Activated effector memory CD4-positive, alpha-beta T cell treated with anti-CD3 and anti-CD28 coated beads, Interleukin-2, amount 50 U/mL, for 16 hours (primary cell): ENCODE data around the gene PPM1E.
"Not testable (repeated sequence)": the region's sequence is repeated elsewhere in the genome, so short reads cannot be mapped to it uniquely, and the experiment has no call there.

Experiments used
- DNase-seq: peaks from one replicate; pipeline ENCODE4 v3.0.0-alpha.2; 2020

PPM1E gene

DNA sequence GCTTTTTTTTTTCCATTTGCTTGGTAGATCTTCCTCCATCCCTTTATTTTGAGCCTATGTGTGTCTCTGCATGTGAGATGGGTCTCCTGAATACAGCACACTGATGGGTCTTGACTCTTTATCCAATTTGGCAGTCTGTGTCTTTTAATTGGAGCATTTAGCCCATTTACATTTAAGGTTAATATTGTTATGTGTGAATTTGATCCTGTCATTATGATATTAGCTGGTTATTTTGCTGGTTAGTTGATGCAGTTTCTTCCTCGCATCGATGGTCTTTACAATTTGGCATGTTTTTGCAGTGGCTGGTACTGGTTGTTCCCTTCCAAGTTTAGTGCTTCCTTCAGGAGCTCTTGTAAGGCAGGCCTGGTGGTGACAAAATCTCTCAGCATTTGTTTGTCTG lies 94.5 kb downstream of the PPM1E start:
- DNase-seq = not testable (repeated sequence)

DNA sequence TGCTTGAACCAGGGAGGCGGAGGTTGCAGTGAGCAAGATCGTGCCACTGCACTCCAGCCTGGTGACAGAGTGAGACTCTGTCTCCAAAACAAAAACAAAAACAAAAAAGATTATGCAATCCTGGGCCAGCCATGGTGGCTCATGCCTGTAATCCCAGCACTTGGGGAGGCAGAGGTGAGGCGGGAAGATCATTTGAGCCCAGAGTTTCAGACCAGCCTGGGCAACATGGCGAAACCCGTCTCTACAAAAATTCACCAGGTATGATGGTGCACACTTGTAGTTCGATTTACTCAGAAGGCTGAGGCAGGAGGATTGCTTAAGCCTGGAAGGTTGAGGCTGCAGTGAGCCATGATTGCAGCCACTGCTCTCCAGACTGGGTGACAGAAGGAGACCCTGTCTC lies 109.6 kb downstream of the PPM1E start:
- no peak for DNase-seq

DNA sequence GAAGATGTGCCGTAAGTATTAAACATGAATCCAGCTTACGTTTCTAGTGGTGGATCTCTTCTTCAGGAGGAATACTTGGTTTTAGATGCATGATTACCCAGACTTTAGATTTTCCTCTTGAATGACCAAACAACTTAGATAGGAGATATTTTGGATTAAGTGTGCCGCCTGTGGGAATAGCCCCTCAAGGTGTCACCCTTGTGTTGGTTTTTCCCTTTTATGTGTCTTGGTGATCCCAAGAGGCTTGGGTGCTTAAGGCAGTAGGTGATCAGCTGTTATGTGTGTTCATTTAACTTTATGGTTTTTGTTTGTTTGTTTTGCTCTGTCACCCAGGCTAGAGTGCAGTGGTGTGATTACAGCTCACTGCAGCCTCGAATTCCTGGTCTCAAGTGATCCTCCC lies 115.1 kb downstream of the PPM1E start:
- DNase-seq = no peak

DNA sequence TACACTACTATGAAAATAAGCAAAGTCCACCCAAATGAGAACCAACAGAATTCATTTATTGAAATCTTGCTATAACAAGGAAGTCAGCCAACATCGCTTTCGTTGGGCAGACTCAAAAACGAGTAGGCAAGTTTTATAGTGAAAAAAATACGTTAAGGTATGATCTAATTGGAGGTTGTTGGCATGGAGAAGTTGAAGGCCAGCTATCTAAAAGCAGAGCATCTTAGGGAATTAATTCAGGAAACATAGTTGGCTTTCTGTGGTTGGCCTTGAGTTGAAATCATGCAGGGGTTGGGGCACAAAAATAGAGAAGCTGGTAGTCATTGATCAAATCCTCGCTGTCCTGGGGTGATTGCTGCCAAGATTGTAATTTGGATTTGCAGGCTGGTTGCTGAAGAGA lies 118.3 kb downstream of the PPM1E start:
- DNase-seq = no peak

DNA sequence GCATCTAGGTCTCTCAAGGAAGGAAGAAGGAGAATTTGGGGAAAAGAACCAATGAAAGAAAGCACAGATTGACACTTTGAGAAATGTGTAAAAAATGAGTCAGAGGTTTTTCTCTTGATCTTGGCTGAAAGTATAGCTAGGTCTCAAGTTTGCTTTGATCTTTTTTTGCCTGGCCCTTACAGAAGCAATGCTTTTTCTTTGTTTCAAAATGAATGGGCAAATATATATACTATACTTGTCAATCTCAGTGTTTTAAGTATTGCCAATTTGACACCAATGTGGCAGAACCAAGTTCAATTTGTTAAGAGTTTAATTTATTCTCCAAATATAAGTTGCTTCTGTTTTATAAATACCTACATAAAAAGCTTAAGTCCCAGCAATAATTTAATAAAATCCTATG lies 119.6 kb downstream of the PPM1E start:
- DNase-seq = no peak

DNA sequence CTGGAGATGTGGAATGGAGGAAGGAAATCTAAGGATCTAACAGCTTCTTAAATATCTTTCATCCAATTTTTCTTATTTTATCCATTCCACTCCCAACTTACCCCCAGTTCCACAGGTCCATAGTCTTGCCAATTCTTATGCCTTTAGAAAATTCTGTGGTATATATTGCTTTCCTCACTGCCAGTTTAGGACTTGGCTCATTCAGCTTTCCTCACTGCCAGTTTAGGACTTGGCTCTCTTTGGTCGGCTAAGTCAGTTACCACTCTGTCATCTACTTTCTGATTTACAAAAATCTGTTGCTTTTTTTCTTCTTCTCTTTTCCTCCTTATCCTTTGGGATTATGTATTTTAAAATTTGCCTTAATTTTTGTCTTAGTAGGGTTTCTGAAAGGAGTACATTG lies 128.5 kb downstream of the PPM1E start:
- no peak for DNase-seq

DNA sequence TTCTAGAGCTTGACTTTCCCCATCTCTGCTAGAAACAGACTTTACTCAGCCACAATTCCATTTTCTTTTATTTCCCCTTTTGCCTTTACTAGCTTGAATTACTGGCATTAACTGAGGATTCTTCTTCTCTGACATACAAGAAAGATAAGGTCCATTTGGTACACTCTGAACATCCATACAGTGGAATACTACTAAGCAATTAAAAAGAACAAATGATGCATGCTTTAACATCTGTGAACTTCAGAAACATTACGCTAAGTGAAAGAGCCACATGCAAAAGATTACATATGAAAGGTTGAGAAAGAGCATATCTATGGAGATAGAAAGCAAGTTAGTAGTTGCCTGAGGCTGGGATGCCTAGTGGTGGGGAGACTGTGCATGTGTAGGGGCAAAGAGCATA lies 130.9 kb downstream of the PPM1E start:
- no peak for DNase-seq

DNA sequence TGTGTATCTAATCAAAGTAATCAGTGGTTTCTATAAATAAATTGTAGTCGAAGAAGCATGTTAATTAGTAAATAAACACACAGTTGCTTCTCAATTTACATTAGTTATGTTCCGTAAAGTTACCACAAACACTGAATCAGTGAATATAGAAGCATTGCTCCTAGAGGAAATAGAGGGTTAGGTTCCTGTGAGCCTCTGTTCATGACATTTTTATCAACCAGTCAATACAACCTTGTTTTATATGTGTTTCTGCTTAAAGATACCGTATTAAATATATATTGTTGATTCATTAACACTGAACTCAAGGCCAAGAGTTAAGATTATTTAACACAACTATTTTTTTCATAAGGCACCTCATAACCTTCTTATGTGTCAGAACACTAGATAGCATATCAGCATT lies 134.3 kb downstream of the PPM1E start:
- no peak for DNase-seq

DNA sequence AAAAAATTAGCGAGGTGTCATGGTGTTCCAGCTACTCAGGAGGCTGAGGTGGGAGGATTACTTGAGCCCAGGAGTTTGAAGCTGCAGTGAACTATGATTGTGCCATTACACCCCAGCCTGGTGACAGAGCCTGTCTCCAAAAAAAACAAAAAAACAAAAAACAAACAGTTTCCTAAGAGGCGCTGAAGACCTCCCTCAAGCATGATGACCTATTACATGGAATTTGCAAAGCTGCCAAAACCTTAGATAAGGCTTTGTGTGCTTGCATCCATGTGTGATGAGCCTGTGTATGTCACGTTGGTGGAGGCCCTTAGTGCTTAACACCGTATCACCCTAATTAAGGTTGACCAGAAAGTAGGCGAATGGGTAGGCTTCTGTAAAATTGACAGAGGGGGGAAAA lies 143.5 kb downstream of the PPM1E start:
- no peak for DNase-seq

DNA sequence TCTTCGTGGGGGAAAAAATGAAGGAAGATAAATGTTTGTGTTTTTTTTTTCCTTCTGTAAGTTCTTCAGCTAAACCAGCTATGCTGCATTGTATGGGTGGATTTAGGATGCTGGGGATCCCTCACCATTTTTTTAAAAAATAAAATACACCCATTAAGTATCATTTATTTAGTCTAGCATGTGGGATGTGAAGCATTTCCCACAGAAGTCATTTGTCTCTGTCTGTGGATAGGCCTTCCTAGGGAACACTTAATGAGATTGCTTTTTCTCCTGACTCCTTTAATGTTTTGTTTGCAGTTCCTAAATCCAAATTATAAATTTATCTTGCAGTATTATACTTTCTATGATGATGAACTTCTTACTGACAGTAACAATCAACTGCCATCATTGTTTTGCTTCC lies 146.7 kb downstream of the PPM1E start:
- no peak for DNase-seq

DNA sequence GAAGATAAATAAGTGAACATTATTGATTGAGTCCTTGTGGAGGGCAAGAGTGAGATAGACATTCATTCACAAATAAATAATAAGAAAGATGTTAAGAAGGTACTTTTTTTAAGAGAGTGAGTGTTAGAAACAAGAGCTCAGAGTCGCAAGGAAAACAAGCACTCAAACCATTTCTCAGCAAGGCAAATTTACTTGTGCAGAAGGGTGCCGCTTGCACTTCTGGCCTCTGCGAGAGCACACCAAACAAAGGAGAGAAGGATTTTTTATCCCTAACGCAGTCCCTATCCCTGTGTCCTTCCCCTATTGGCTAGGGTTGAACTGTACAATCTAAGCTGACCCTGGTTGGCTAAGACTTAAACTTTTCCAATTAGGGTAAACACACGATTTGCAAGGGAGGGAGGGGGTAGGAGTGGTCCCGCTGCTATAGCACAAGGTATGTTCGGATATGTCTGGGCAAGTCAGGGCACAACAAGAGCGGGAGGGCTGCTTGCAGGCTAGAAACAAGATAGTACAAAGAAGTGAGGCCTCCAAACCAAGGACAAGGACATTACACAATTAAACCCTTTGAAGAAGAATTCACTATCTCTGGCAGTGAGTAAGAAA lies 156.2 kb downstream of the PPM1E start:
- no peak for DNase-seq

DNA sequence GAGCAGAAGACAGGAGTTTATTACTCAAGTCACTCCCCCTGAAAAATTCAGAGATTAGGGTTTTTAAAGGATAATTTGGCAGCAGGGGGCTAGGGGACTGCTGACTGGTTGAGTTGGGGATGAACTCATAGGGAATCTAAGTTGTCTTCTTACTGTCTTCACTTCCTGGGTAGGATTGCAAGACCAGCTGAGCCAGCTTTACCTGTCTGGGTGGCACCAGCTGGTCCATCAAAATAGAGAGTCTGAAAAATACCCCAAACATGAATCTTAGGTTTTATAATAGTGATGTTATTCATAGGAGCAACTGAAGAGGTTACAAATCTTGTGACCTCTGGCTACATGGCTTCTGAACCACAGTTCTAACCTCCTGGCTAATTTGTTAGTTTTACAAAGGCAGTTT lies 157.9 kb downstream of the PPM1E start:
- DNase-seq = no peak

DNA sequence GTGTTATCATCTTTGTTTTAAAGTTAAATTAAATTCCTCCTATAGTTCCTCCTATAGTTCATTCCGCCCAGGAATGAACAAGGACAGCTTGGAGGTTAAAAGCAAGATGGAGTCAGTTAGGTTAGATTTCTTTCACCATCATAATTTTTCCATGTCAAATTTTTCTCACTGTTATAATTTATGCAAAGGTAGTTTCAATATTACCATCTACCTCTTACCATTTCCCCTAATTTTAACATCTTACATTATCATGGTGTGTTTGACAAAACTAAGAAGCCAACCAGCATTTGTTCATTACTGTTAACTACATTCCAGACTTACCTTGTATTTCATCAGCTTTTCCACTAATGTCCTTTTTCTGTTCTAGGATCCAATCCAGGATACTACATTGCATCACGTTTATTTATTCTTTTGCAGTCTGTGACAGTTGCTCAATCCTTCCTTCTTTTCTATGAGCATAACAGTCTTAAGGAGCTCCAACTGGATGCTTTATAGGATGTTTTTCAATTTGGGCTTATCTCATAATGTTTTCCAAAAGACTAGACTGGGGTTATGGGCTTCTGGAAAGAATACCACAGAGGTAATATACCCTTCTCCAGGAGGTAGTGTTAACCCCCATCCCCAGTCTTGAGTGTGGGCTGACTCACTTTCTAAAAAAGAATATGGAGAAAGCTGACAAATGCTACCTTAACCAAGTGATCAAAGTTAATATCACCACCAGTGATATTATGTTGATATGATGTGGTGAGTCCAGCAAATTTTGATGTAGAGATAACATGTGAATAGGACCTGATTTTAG lies 158.5 kb downstream of the PPM1E start:
- DNase-seq = no peak

DNA sequence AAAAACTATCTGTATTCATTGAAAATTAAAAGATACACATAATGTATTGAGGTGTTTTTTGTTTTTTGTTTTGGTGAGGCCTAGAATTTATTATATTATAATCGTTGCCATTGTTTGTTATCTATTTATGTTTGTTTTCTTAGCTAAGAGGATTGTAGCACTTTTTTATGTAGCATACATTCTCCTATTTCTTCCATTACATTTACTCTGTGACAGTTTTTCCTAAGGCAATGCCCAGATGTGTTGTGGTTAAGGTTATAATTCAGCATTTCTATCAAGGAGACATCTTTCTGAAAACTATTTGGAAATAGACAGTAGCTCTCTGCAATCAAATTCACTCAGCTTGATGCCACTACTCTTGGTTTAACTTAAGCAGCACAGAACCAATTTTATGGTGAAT lies 161.6 kb downstream of the PPM1E start:
- no peak for DNase-seq

DNA sequence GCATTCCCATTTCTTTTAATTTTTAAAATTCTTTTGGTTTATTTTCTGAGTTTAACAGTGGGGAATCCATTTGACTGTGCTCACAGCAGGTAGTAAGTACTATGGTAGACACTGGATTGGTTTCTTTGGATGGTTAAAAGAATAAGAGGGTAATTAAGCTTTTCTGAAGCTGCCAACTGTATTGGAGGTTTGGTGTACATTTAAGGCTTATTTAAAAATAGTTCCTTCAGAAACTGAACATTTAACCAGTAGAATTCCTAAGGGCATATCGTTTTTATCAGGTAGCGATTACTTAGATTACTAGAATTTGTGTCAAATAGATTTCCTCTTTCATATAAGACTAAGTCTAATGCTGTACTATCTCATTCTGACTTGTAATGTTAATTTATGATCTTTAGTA lies 162.4 kb downstream of the PPM1E start:
- DNase-seq = no peak

DNA sequence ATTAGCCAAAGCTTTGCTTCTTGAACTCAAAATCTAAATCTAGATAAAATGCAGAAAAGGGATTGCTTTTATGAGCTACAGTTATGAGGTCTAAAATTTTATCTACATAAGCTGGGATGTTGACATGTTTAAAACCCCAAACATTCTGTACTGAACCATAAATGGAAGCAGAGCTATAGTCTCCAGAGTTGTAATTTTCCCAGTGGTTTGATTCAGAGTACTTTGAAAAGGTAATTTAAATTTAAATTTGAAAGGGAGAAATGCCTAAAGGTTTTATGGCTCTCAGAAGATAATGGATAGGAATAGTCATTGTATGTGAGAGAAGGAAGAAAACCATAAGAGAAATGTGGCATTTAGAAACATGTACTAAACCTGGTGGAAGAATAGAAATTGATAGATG lies 163.2 kb downstream of the PPM1E start:
- no peak for DNase-seq

DNA sequence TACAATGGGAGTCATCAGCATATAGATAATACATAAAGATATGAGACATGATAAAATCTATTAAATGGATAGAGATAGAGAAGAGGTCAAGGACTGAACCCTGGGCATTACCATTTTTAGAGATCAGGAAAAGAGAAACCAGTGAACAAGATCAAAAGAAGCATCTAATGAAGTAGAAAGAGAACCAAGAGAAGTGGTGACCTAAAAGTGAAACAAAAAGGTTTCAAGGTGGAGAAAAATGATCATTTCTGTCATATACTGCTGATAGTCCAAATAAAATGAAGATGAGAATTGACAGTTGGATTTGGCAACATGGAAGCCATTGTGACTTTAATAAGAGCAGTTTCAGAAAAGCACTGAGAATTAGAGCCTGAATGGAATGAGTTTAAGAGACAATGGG lies 165.1 kb downstream of the PPM1E start:
- DNase-seq = no peak

DNA sequence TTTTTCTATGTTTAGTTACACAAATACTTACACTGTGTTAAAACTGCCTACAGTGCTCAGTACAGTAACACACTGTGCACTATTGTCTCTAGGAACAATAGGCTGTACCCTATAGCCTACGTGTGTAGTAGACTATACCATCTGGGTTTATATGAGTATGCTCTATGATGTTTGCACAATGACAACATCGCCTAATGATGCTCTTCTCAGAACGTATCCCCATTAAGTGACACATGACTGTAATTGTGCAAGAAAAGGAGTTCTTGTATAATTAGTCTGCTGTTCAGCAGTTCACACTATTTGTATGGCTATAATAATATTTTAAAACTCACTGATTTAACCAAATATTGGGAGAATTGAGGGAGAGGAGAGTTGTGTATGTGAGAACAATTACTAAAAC lies 177.3 kb downstream of the PPM1E start:
- no peak for DNase-seq

DNA sequence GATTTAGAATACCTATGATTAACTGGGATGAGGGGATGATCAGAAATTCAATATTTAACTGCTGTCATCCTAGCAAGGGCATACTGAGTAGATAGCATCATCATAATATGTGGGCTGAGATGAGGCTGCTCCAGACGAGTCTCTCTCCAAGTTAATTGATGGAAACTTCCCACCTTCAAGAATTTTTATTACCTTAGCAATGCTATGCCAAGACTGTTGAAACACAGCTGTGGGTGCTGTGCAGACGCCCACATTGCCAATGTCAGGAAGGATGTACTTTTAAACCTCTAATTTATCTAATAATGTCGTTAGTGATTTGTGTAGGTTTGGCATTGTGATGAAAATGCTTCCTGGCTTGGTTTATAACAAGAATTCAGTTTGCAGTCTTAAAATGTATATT lies 180.6 kb downstream of the PPM1E start:
- DNase-seq = no peak

DNA sequence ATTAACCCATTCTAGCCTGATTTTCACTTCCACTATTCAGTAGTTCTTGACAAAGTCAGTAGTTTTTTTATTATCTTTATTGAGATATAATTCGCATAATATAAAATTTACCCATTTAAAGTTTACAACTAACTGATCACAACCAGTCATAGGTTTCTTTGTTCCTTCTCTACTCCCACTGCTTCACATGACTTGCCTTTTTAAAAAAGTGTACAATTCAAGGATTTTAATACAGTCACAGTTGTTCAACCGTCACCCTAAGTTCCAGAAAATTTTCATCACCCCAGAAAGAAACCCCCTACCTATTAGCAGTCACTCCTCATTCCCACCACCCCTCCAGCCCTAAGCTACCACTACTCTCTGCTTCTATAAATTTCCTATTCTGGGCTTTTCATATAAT lies 188.5 kb downstream of the PPM1E start:
- no peak for DNase-seq

DNA sequence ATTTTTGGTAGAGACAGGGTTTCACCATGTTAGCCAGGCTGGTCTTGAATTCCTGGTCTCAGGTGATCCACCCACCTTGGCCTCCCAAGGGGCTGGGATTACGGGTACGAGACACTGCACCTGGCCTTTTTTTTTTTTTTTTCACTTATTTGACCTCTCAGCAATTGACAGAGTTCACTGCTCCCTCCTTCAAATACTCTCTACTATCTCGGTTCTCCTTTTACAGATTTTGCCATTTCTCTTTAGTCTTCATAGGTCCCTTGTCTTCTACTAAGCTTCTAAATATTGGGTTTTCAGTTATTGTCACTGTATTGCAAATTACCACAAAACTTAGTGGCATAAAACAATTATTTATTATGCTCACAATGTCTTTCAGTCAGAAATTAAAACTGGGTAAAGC lies 191.8 kb downstream of the PPM1E start:
- no peak for DNase-seq

DNA sequence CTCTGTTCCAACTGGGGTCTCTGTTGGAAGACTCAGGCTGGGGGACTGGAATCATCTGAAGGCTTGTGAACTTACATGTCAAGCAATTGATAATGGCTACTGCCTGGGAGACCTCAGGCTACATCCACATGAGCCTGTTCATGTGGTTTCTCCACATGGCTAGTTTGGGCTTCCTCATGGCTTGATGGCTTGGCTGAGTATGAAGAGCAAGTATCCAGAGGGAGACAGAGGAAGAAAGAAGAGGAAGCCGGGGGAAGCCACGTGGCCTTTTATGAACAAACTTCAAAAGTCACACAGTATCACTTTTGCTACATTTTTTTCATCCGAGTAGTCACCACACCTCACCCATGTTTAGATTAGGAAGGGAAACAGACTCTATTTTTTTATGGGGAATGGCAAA lies 192.2 kb downstream of the PPM1E start:
- DNase-seq = no peak

DNA sequence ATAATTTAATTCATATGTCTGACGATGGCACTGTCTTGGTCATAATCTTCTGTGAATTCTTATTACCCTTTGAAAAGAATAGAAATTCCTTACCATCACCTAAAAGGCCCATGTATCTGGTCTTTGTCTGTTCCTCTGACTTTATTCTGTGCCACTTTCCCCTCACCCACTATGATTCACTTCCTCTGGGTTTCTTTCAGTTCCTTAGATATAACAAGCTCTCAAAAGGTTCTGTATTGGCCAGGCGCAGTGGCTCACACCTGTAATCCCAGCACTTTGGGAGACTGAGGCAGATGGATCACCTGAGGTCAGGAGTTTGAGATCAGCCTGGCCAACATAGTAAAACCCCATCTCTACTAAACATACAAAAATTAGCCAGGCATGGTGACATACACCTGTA lies 198.7 kb downstream of the PPM1E start:
- not testable (repeated sequence) for DNase-seq

DNA sequence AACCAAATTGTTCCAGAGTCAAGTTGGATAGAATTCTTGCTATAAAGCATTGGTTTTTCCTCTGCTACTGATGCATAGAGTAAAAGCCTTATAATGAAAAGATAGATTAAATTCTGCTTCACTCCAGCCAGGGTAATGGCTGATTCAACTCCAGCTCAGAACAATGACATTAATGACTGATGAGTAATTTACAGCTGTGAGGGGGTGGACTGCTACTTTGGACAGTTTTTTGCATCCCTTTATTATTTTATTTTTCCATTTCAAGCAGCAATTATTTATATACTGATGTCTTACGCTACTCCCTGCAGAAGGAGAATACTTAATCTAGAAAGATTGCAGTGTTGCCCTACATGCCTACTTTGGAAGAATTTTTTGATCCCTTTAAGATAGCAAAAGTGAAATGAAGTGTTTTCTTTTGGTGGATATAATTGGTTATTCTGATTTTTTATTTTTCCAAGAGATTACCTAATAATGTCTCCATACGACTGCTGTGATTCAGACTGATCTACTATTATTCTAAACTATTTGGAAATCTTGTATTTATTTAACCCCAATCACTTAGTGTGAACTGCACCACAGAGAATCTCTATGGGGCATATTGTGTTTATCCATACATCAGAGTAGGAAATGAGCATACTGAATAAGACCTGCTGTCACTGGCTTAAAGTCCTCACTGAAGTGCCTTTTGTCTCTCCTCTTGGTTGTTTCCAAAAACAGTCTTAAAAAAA lies 201.5 kb downstream of the PPM1E start:
- DNase-seq = no peak

DNA sequence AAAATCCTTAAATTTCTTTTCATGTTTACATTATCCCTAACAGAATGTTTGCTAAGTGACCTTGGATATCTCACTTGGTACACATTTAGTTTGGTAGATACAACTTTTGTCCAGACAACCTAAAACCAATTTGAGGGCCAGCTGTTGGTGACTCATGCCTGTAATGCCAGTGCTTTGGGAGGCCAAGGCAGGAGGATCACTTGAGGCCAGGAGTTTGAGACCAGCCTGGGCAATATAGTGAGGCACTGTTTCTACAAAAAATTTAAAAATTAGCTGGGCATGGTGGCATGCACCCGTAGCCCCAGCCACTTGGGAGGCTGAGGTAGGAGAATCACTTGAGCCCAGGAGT lies 202.0 kb downstream of the PPM1E start:
- not testable (repeated sequence) for DNase-seq
